Epithelial cell of esophagus (primary cell): ENCODE results near the gene FAM9C.

Experiments
- DNase-seq: peaks from one replicate; pipeline ENCODE4 v3.0.0; 2010; ENCODE audit warnings: low read depth
- H3K4me3 ChIP-seq: 2 replicates; pipeline ENCODE4 v1.5.1; 2011; ENCODE audit warnings: mild to moderate bottlenecking, low read length, control low read depth
- CTCF ChIP-seq: IDR thresholded peaks from 2 replicates; pipeline ENCODE4 v1.5.1; 2011; ENCODE audit warnings: low read depth, mild to moderate bottlenecking, low read length, control low read depth, inconsistent platforms; ENCODE audit not compliant: insufficient read depth; ENCODE audit errors: missing control alignments

Gene FAM9C

GRCh38 chrX:13001961-13002671 lies 42.3 kb downstream of the FAM9C start:
- no peak for TF ChIP-seq CTCF
- DNase-seq: peak; percentile 81
- H3K4me3 ChIP-seq: no peak overlapping the region

GRCh38 chrX:13001097-13001496 lies 43.3 kb downstream of the FAM9C start:
- DNase-seq: peak; percentile 56
- no peak for TF ChIP-seq CTCF
- H3K4me3 ChIP-seq: no peak overlapping the region

- DNase-seq: no peak
- no peak for TF ChIP-seq CTCF
Measured at GRCh38 chrX:13000301-13000811, 44.1 kb downstream of the FAM9C start.

GRCh38 chrX:12999422-12999821 lies 45.0 kb downstream of the FAM9C start:
- no peak overlapping the region for H3K4me3 ChIP-seq
- DNase-seq: no peak
- no peak for TF ChIP-seq CTCF

More at GRCh38 chrX:13000301-13000811, 44.1 kb downstream of the FAM9C start:
- no peak overlapping the region for H3K4me3 ChIP-seq

GRCh38 chrX:12997906-12998687 lies 46.3 kb downstream of the FAM9C start:
- TF ChIP-seq CTCF: no peak
- DNase-seq: no peak

GRCh38 chrX:12996934-12997435 lies 47.4 kb downstream of the FAM9C start:
- no peak for DNase-seq

More at GRCh38 chrX:12997906-12998687, 46.3 kb downstream of the FAM9C start:
- H3K4me3 ChIP-seq: no peak overlapping the region

More at GRCh38 chrX:12996934-12997435, 47.4 kb downstream of the FAM9C start:
- no peak for TF ChIP-seq CTCF
- H3K4me3 ChIP-seq: no peak overlapping the region
